Vagina (tissue), 2 donors: ENCODE data around the gene VPS41. TPM values are rescaled to one million over a fixed set of nuclear protein-coding genes. Genes with fewer than 3 reads are reported as not detected.
"Not testable (repeated sequence)": the region's sequence is repeated elsewhere in the genome, so short reads cannot be mapped to it uniquely, and the experiment has no call there.

Experiments
- DNase-seq, 2 donors: peaks; one replicate each; pipeline ENCODE4 v3.0.0-alpha.2; 2017; ENCODE audit errors: extremely low spot score in 2 of 2
- H3K27ac ChIP-seq: fragments of 200-600 bp; sonication (generic); one replicate; pipeline ENCODE4 v1.5.1; 2019
- H3K27me3 ChIP-seq: fragments of 200-600 bp; sonication (generic); one replicate; pipeline ENCODE4 v1.5.1; 2019
- H3K36me3 ChIP-seq, 2 donors: fragments of 200-600 bp; sonication (generic); one replicate each; pipeline ENCODE4 v1.5.1; 2017 to 2019
- H3K4me1 ChIP-seq: fragments of 200-600 bp; sonication (generic); one replicate; pipeline ENCODE4 v1.5.1; 2019
- H3K4me3 ChIP-seq, 2 donors: fragments of 200-600 bp; sonication (generic); 1 replicate in 1 of 2; 2 replicates in 1 of 2; pipeline ENCODE4 v1.5.1; 2016 to 2019
- H3K9me3 ChIP-seq: fragments of 200-600 bp; sonication (generic); one replicate; pipeline ENCODE4 v1.5.1; 2019
- CTCF ChIP-seq, 3 experiments: fragments of 450-650 bp in 2 of 3; fragments of 200-600 bp in 1 of 3; sonication (generic) in 1 of 3; IDR thresholded peaks; one replicate each; pipeline ENCODE4 v1.5.1; 2017 to 2019; ENCODE audit warnings: antibody characterized with exemption in 3 of 3, mild to moderate bottlenecking in 2 of 3, moderate library complexity in 2 of 3
- POLR2A ChIP-seq, 2 donors: fragments of 450-650 bp; IDR thresholded peaks; one replicate each; pipeline ENCODE4 v1.6.1; 2017; ENCODE audit warnings: antibody characterized with exemption in 2 of 2, mild to moderate bottlenecking in 2 of 2, moderate library complexity in 2 of 2
- POLR2AphosphoS5 ChIP-seq, 2 donors: sonication (generic); formaldehyde crosslinking; IDR thresholded peaks; one replicate each; pipeline ENCODE4 v1.9.0; 2017; ENCODE audit warnings: antibody characterized with exemption in 2 of 2, mild to moderate bottlenecking in 2 of 2, low read depth in 1 of 2; ENCODE audit not compliant: insufficient read depth in 1 of 2
- intact Hi-C: fragments of 100-400 bp; cut with DNase I; formaldehyde crosslinking; loops from one replicate; pipeline ENCODE4 v1.15.1; 2023
- total RNA-seq: library from RNA; depleted of rRNA; stranded (reverse); fragments of >200 nt; gene quantifications from one replicate; pipeline ENCODE4 v1.2.3, GENCODE V29; 2016

The VPS41 gene
- total RNA-seq, 1 donor from 2014 or later: 46.7 TPM

GRCh38 chr7:38950309-38950708 is 41.3 kb upstream of the VPS41 start:
- no peak for DNase-seq
- Histone ChIP-seq H3K27me3 (no peaks in the 10 kb centered on the region), H3K4me3 (no peak overlapping the region), H3K27ac (no peak overlapping the region), H3K36me3 (no peaks in the 10 kb centered on the region), H3K4me1 (peaks cover 4% of the 10 kb centered on the region), H3K9me3 (no peaks in the 10 kb centered on the region)
- intact Hi-C loops: no loop called here
- no peak for TF ChIP-seq POLR2AphosphoS5 (IDR thresholded peaks at IDR 0.05; ENCODE audit: insufficient read depth in 1 of 2, low read depth in 1 of 2)
- no peak for TF ChIP-seq CTCF (IDR thresholded peaks at IDR 0.05)
- no peak for TF ChIP-seq POLR2A (IDR thresholded peaks at IDR 0.05)

GRCh38 chr7:38947541-38947940 is 38.5 kb upstream of the VPS41 start:
- H3K9me3 ChIP-seq, H3K36me3 ChIP-seq, H3K4me3 ChIP-seq, intact Hi-C loops, H3K27me3 ChIP-seq, DNase-seq, H3K4me1 ChIP-seq, H3K27ac ChIP-seq: not testable (repeated sequence)

GRCh38 chr7:38942431-38943051 is 33.5 kb upstream of the VPS41 start:
- intact Hi-C loops: no loop called here
- no peak overlapping the region for H3K27ac ChIP-seq
- no peaks in the 10 kb centered on the region for H3K9me3 ChIP-seq
- TF ChIP-seq CTCF (IDR thresholded peaks at IDR 0.05) (no peak), POLR2AphosphoS5 (IDR thresholded peaks at IDR 0.05; ENCODE audit: insufficient read depth in 1 of 2, low read depth in 1 of 2) (no peak), POLR2A (IDR thresholded peaks at IDR 0.05) (no peak)
- H3K4me1 ChIP-seq: no peaks in the 10 kb centered on the region
- no peaks in the 10 kb centered on the region for H3K27me3 ChIP-seq
- H3K4me3 ChIP-seq: no peak overlapping the region
- no peak for DNase-seq
- no peaks in the 10 kb centered on the region for H3K36me3 ChIP-seq

- intact Hi-C loops: no loop called here
- TF ChIP-seq POLR2AphosphoS5 (IDR thresholded peaks at IDR 0.05; ENCODE audit: insufficient read depth in 1 of 2, low read depth in 1 of 2) (no peak), CTCF (IDR thresholded peaks at IDR 0.05) (no peak), POLR2A (IDR thresholded peaks at IDR 0.05) (no peak)
- DNase-seq: no peak
Measured at GRCh38 chr7:38940774-38941173, 31.8 kb upstream of the VPS41 start.

GRCh38 chr7:38938589-38938988 is 29.6 kb upstream of the VPS41 start:
- no peaks in the 10 kb centered on the region for H3K36me3 ChIP-seq
- DNase-seq: no peak
- intact Hi-C loops: no loop called here
- H3K4me1 ChIP-seq: no peaks in the 10 kb centered on the region
- no peak overlapping the region for H3K4me3 ChIP-seq
- TF ChIP-seq CTCF (IDR thresholded peaks at IDR 0.05) (no peak), POLR2A (IDR thresholded peaks at IDR 0.05) (no peak), POLR2AphosphoS5 (IDR thresholded peaks at IDR 0.05; ENCODE audit: insufficient read depth in 1 of 2, low read depth in 1 of 2) (no peak)
- no peaks in the 10 kb centered on the region for H3K27me3 ChIP-seq
- H3K9me3 ChIP-seq: no peaks in the 10 kb centered on the region
- H3K27ac ChIP-seq: no peak overlapping the region

More at GRCh38 chr7:38940774-38941173, 31.8 kb upstream of the VPS41 start:
- H3K4me3 ChIP-seq: no peak overlapping the region
- no peak overlapping the region for H3K27ac ChIP-seq
- no peaks in the 10 kb centered on the region for H3K36me3 ChIP-seq
- no peaks in the 10 kb centered on the region for H3K9me3 ChIP-seq
- H3K4me1 ChIP-seq: no peaks in the 10 kb centered on the region
- no peaks in the 10 kb centered on the region for H3K27me3 ChIP-seq
